WTC11 (cell line): ENCODE measurements around the gene TIE1. TPM values are rescaled to one million over a fixed set of nuclear protein-coding genes. Genes with fewer than 3 reads are reported as not detected.

Experiments
- ATAC-seq: fragments of 200-7000 bp; cut with Tn5 transposase; 2 replicates; pipeline ENCODE4 v1.10.0; 2021; ENCODE audit warnings: mild to moderate bottlenecking, moderate library complexity
- CTCF ChIA-PET: fragments of 300-600 bp; sonication (Branson Sonifier 250); formaldehyde crosslinking; loops from one replicate; lab custom pipeline; 2021; ENCODE audit warnings: antibody characterized with exemption; lab: Charles Lee
- POLR2A ChIA-PET: fragments of 350-600 bp; sonication (Branson Sonifier 250); formaldehyde crosslinking; loops from one replicate; lab custom pipeline; 2021; ENCODE audit warnings: antibody characterized with exemption; lab: Charles Lee
- DNase-seq: peaks from one replicate; pipeline ENCODE4 v3.0.0; 2021; ENCODE audit warnings: low spot score
- H3K27ac Mint-ChIP-seq: 2 replicates; pipeline ENCODE4 v1.8.0; 2021; ENCODE audit warnings: mixed read lengths
- H3K27me3 Mint-ChIP-seq: 2 replicates; pipeline ENCODE4 v1.8.0; 2021; ENCODE audit warnings: low read depth, mild to moderate bottlenecking, moderate library complexity, mixed read lengths
- H3K36me3 Mint-ChIP-seq: 2 replicates; pipeline ENCODE4 v1.8.0; 2021; ENCODE audit warnings: mixed read lengths
- H3K4me1 Mint-ChIP-seq: 2 replicates; pipeline ENCODE4 v1.8.0; 2022; ENCODE audit warnings: mixed read lengths
- H3K4me3 Mint-ChIP-seq: 2 replicates; pipeline ENCODE4 v1.8.0; 2021; ENCODE audit warnings: mild to moderate bottlenecking, moderate library complexity, mixed read lengths
- H3K9me3 Mint-ChIP-seq: 2 replicates; pipeline ENCODE4 v1.8.0; 2021; ENCODE audit warnings: mixed read lengths
- FOXK1 ChIP-seq: sonication (generic); formaldehyde crosslinking; IDR thresholded peaks from 2 replicates; pipeline ENCODE4 v1.8.0; 2022; ENCODE audit warnings: mild to moderate bottlenecking, moderate library complexity, missing genetic modification reagents
- MYBL2 ChIP-seq: sonication (generic); formaldehyde crosslinking; IDR thresholded peaks from 2 replicates; pipeline ENCODE4 v1.8.1; 2023; ENCODE audit warnings: mild to moderate bottlenecking, moderate library complexity, missing genetic modification reagents
- PRRX2 ChIP-seq: fragments of 250-450 bp; sonication (Bioruptor Pico); IDR thresholded peaks from 2 replicates; pipeline ENCODE4 v1.8.0; 2021; ENCODE audit warnings: mild to moderate bottlenecking
- RELA ChIP-seq: sonication (generic); formaldehyde crosslinking; IDR thresholded peaks from 2 replicates; pipeline ENCODE4 v1.8.1; 2022; ENCODE audit warnings: missing genetic modification reagents, mild to moderate bottlenecking, borderline replicate concordance
- RORB ChIP-seq: fragments of 250-450 bp; sonication (Bioruptor Pico); IDR thresholded peaks from 2 replicates; pipeline ENCODE4 v1.9.0; 2021; ENCODE audit warnings: mild to moderate bottlenecking
- TEAD4 ChIP-seq: sonication (generic); formaldehyde crosslinking; IDR thresholded peaks from 2 replicates; pipeline ENCODE4 v1.8.0; 2022; ENCODE audit warnings: mild to moderate bottlenecking, missing genetic modification reagents
- ZNF416 ChIP-seq: fragments of 250-450 bp; sonication (Bioruptor Pico); IDR thresholded peaks from 2 replicates; pipeline ENCODE4 v1.9.0; 2021; ENCODE audit warnings: mild to moderate bottlenecking, inconsistent platforms
- ZNF423 ChIP-seq: fragments of 250-450 bp; sonication (Bioruptor Pico); IDR thresholded peaks from 2 replicates; pipeline ENCODE4 v2.1.2; 2022; ENCODE audit warnings: mild to moderate bottlenecking, moderate library complexity
- total RNA-seq: library from RNA; stranded (reverse); gene quantifications from 3 replicates; pipeline ENCODE4 v1.2.3, GENCODE V29; 2021
- TF ChIP-seq, protein P1 (sequence below): sonication (generic); formaldehyde crosslinking; IDR thresholded peaks from 2 replicates; pipeline ENCODE4 v1.8.0; 2023; ENCODE audit warnings: missing genetic modification reagents, mild to moderate bottlenecking, borderline replicate concordance
- TF ChIP-seq, protein P2 (sequence below): sonication (generic); formaldehyde crosslinking; IDR thresholded peaks from 2 replicates; pipeline ENCODE4 v1.8.1; 2022; ENCODE audit warnings: missing genetic modification reagents, borderline replicate concordance
- TF ChIP-seq, protein P3 (sequence below): sonication (generic); formaldehyde crosslinking; IDR thresholded peaks from 2 replicates; pipeline ENCODE4 v1.8.1; 2022; ENCODE audit warnings: mild to moderate bottlenecking, missing genetic modification reagents, moderate library complexity, borderline replicate concordance
- TF ChIP-seq, protein P4 (sequence below): sonication (generic); formaldehyde crosslinking; IDR thresholded peaks from 2 replicates; pipeline ENCODE4 v1.8.1; 2023; ENCODE audit warnings: mild to moderate bottlenecking, moderate library complexity, missing genetic modification reagents
- TF ChIP-seq, protein P5 (sequence below): sonication (generic); formaldehyde crosslinking; IDR thresholded peaks from 2 replicates; pipeline ENCODE4 v1.8.1; 2022; ENCODE audit warnings: low read depth, mild to moderate bottlenecking, moderate library complexity, missing genetic modification reagents, borderline replicate concordance

TIE1 gene
- total RNA-seq, 1 experiment from 2014 or later = 2.5 TPM

DNA sequence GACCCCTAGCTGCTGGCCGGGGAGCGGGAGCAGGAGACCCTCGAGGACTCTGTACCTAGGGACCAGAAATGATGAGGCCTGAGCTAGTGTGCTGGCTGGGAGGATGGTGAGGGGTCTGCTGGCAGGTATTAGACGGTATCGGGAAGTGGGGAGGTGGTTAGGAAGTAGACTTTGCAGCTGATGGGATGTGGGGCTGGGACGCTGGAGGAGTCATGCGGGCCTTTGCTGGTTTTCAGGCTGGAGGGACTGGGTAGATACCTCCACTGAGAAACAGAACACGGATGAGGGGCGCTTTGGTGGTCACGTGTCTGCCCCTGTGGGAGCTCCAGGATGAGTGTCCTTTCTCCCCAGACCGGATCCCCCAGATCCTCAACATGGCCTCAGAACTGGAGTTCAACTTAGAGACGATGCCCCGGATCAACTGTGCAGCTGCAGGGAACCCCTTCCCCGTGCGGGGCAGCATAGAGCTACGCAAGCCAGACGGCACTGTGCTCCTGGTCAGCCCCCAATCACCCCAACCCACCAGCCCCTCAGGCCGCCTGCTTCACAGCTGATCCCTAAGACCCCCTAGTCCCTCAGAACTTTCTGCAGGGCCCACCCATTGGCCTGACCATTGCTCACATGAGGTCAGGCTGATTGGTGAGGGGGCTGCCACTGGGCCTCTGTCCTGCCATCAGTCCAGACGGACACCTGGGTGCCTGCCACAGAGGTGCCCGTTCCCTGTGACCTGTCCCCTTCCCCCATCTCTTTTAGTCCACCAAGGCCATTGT is 8.0 kb downstream of the TIE1 start (continued):
- TF ChIP-seq, protein P1, sequence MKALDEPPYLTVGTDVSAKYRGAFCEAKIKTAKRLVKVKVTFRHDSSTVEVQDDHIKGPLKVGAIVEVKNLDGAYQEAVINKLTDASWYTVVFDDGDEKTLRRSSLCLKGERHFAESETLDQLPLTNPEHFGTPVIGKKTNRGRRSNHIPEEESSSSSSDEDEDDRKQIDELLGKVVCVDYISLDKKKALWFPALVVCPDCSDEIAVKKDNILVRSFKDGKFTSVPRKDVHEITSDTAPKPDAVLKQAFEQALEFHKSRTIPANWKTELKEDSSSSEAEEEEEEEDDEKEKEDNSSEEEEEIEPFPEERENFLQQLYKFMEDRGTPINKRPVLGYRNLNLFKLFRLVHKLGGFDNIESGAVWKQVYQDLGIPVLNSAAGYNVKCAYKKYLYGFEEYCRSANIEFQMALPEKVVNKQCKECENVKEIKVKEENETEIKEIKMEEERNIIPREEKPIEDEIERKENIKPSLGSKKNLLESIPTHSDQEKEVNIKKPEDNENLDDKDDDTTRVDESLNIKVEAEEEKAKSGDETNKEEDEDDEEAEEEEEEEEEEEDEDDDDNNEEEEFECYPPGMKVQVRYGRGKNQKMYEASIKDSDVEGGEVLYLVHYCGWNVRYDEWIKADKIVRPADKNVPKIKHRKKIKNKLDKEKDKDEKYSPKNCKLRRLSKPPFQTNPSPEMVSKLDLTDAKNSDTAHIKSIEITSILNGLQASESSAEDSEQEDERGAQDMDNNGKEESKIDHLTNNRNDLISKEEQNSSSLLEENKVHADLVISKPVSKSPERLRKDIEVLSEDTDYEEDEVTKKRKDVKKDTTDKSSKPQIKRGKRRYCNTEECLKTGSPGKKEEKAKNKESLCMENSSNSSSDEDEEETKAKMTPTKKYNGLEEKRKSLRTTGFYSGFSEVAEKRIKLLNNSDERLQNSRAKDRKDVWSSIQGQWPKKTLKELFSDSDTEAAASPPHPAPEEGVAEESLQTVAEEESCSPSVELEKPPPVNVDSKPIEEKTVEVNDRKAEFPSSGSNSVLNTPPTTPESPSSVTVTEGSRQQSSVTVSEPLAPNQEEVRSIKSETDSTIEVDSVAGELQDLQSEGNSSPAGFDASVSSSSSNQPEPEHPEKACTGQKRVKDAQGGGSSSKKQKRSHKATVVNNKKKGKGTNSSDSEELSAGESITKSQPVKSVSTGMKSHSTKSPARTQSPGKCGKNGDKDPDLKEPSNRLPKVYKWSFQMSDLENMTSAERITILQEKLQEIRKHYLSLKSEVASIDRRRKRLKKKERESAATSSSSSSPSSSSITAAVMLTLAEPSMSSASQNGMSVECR = no peak
- TF ChIP-seq, protein P2, sequence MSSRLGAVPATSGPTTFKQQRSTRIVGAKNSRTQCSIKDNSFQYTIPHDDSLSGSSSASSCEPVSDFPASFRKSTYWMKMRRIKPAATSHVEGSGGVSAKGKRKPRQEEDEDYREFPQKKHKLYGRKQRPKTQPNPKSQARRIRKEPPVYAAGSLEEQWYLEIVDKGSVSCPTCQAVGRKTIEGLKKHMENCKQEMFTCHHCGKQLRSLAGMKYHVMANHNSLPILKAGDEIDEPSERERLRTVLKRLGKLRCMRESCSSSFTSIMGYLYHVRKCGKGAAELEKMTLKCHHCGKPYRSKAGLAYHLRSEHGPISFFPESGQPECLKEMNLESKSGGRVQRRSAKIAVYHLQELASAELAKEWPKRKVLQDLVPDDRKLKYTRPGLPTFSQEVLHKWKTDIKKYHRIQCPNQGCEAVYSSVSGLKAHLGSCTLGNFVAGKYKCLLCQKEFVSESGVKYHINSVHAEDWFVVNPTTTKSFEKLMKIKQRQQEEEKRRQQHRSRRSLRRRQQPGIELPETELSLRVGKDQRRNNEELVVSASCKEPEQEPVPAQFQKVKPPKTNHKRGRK = no peak

DNA sequence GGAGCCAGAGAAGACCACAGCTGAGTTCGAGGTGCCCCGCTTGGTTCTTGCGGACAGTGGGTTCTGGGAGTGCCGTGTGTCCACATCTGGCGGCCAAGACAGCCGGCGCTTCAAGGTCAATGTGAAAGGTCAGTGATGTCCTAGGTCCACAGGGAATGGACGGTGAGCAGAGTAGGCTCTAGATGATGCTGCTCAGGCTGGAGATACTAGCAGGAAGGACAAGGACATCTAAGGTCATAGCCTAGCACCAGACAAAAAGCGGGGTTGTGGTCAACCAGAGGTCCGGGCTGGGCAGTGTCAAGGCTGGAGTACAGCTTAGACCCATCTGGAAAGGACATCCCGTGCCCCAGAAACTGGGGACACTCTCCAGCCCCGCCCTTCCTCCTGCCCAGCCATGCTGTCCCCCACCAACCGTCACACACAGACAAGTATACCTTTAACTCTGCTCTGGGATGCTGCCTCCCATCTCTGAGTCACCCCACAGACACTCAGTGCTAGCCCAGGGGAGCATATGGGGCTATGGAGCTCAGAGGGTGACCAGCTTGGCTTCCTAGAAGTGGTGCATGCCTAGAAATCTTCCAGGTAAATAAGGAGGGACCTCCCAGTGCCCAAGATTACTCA is 8.7 kb downstream of the TIE1 start:
- Mint-ChIP-seq H3K4me1 (no peaks in the 10 kb centered on the region), H3K27me3 (no peaks in the 10 kb centered on the region; the same call in 1 of the 2 replicates), H3K4me3 (no peak overlapping the region), H3K27ac (no peak overlapping the region), H3K9me3 (no peaks in the 10 kb centered on the region), H3K36me3 (no peaks in the 10 kb centered on the region)
- ChIA-PET POLR2A (no interaction called here), CTCF (interaction anchor here (1.2 to 2.0 kb wide), 2 partner anchors 24 to 105 kb away, joined by 3 to 7 read pairs; partner anchors contain the start of gene C1orf210)
- no peak for TF ChIP-seq PRRX2 (CRISPR knock-in tag)
- no peak for TF ChIP-seq ZNF423
- TF ChIP-seq, protein P3, sequence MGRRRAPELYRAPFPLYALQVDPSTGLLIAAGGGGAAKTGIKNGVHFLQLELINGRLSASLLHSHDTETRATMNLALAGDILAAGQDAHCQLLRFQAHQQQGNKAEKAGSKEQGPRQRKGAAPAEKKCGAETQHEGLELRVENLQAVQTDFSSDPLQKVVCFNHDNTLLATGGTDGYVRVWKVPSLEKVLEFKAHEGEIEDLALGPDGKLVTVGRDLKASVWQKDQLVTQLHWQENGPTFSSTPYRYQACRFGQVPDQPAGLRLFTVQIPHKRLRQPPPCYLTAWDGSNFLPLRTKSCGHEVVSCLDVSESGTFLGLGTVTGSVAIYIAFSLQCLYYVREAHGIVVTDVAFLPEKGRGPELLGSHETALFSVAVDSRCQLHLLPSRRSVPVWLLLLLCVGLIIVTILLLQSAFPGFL (CRISPR knock-in tag) = no peak
- TF ChIP-seq, protein P4, sequence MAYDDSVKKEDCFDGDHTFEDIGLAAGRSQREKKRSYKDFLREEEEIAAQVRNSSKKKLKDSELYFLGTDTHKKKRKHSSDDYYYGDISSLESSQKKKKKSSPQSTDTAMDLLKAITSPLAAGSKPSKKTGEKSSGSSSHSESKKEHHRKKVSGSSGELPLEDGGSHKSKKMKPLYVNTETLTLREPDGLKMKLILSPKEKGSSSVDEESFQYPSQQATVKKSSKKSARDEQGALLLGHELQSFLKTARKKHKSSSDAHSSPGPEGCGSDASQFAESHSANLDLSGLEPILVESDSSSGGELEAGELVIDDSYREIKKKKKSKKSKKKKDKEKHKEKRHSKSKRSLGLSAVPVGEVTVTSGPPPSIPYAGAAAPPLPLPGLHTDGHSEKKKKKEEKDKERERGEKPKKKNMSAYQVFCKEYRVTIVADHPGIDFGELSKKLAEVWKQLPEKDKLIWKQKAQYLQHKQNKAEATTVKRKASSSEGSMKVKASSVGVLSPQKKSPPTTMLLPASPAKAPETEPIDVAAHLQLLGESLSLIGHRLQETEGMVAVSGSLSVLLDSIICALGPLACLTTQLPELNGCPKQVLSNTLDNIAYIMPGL = no peak
- no peak for TF ChIP-seq FOXK1
- no peak for TF ChIP-seq RELA (CRISPR knock-in tag)
- TF ChIP-seq ZNF416 = no peak
- TF ChIP-seq RORB (CRISPR knock-in tag) = no peak
- TF ChIP-seq, protein P5, sequence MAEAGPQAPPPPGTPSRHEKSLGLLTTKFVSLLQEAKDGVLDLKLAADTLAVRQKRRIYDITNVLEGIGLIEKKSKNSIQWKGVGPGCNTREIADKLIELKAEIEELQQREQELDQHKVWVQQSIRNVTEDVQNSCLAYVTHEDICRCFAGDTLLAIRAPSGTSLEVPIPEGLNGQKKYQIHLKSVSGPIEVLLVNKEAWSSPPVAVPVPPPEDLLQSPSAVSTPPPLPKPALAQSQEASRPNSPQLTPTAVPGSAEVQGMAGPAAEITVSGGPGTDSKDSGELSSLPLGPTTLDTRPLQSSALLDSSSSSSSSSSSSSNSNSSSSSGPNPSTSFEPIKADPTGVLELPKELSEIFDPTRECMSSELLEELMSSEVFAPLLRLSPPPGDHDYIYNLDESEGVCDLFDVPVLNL (CRISPR knock-in tag) = no peak
- TF ChIP-seq MYBL2 (CRISPR knock-in tag) = no peak
- no peak for TF ChIP-seq TEAD4
- no peak for ATAC-seq
- DNase-seq = no peak
